ENCODE measurements around the gene CAB39L. TPM values are rescaled to one million over a fixed set of nuclear protein-coding genes. Genes with fewer than 3 reads are reported as not detected.

CAB39L gene
- total and polyA plus RNA-seq, 4 donors: 1.8 to 5.1 (median 2.1) TPM

DNA sequence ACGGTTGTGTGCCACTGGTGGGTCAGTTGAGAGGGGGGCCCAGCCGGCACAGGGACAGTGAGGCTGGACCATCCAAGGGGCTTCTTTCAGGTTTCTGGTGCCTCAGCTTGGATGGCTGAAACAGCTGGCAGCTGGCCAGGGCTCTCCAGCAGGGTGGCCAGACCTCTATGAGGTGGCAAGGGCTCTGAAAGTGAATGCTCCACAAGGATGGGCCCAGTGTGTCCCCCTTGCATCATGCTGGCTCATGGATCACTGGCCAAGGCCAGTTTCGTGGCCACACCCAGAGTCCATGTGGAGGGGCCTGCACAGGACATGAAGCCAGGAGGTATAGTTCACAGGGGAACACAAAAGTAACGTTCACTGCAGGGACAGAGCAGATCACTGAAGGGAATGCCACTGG is 146.5 kb downstream of the CAB39L start:
- TF ChIP-seq, protein P1, sequence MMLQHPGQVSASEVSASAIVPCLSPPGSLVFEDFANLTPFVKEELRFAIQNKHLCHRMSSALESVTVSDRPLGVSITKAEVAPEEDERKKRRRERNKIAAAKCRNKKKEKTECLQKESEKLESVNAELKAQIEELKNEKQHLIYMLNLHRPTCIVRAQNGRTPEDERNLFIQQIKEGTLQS (IDR thresholded peaks at IDR 0.05): no peak
- TF ChIP-seq, protein P2, sequence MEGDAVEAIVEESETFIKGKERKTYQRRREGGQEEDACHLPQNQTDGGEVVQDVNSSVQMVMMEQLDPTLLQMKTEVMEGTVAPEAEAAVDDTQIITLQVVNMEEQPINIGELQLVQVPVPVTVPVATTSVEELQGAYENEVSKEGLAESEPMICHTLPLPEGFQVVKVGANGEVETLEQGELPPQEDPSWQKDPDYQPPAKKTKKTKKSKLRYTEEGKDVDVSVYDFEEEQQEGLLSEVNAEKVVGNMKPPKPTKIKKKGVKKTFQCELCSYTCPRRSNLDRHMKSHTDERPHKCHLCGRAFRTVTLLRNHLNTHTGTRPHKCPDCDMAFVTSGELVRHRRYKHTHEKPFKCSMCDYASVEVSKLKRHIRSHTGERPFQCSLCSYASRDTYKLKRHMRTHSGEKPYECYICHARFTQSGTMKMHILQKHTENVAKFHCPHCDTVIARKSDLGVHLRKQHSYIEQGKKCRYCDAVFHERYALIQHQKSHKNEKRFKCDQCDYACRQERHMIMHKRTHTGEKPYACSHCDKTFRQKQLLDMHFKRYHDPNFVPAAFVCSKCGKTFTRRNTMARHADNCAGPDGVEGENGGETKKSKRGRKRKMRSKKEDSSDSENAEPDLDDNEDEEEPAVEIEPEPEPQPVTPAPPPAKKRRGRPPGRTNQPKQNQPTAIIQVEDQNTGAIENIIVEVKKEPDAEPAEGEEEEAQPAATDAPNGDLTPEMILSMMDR (IDR thresholded peaks at IDR 0.05; ENCODE audit: low read depth, low read length, missing input control): no peak
- TF ChIP-seq FOXA1 (IDR thresholded peaks at IDR 0.05) (no peak), HNF4A (conservative IDR thresholded peaks at IDR 0.05) (no peak)
- no peak overlapping the region for H3K27ac ChIP-seq (ENCODE audit: low read depth in 1 of 2, low read length in 2 of 2)
- DNase-seq (ENCODE audit: low spot score): no peak
- H3K9ac ChIP-seq (ENCODE audit: low read depth in 1 of 2, low read length in 2 of 2): no peak overlapping the region
- no peaks in the 10 kb centered on the region for H3K9me3 ChIP-seq (ENCODE audit: control insufficient read depth in 4 of 4, low read length in 3 of 4)
- WGBS: 82% methylated on average over 4 of the region's 4 CpGs
- H3K27me3 ChIP-seq (ENCODE audit: control insufficient read depth in 4 of 4, insufficient read depth in 4 of 4, low read length in 3 of 4): no peaks in the 10 kb centered on the region
- no peaks in the 10 kb centered on the region for H3K36me3 ChIP-seq (ENCODE audit: control insufficient read depth in 4 of 4, insufficient read depth in 3 of 4, low read depth in 1 of 4, low read length in 3 of 4)
- peaks cover 0 to 15% (median 7%) of the 10 kb centered on the region in 4 donors for H3K4me1 ChIP-seq (ENCODE audit: control insufficient read depth in 4 of 4, insufficient read depth in 4 of 4, low read length in 3 of 4)
- H3K4me3 ChIP-seq (ENCODE audit: low read depth in 1 of 3, low read length in 3 of 3): no peak overlapping the region

DNA sequence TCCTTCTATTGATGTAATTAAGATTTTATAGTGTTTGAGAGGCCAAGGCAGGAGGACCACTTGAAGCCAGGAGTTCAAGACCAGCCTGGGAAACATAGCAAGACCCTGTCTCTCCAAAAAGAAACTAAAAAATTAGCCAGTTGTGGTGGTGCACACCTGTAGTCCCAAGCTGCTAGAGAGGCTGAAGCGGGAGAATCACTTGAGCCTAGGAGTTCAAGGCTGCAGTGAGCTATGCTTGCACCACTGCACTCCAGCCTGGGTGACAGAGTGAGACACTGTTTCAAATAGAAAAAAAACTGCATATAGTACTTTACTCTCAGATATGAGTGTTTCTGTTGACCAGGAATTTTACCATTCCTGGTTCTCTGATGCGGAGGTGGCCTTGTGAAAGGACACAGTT is 147.2 kb downstream of the CAB39L start:
- no peak overlapping the region for H3K4me3 ChIP-seq (ENCODE audit: low read depth in 1 of 3, low read length in 3 of 3)
- H3K9ac ChIP-seq (ENCODE audit: low read depth in 1 of 2, low read length in 2 of 2): no peak overlapping the region
- WGBS: 97% methylated on average over 2 of the region's 2 CpGs
- TF ChIP-seq, protein P3, sequence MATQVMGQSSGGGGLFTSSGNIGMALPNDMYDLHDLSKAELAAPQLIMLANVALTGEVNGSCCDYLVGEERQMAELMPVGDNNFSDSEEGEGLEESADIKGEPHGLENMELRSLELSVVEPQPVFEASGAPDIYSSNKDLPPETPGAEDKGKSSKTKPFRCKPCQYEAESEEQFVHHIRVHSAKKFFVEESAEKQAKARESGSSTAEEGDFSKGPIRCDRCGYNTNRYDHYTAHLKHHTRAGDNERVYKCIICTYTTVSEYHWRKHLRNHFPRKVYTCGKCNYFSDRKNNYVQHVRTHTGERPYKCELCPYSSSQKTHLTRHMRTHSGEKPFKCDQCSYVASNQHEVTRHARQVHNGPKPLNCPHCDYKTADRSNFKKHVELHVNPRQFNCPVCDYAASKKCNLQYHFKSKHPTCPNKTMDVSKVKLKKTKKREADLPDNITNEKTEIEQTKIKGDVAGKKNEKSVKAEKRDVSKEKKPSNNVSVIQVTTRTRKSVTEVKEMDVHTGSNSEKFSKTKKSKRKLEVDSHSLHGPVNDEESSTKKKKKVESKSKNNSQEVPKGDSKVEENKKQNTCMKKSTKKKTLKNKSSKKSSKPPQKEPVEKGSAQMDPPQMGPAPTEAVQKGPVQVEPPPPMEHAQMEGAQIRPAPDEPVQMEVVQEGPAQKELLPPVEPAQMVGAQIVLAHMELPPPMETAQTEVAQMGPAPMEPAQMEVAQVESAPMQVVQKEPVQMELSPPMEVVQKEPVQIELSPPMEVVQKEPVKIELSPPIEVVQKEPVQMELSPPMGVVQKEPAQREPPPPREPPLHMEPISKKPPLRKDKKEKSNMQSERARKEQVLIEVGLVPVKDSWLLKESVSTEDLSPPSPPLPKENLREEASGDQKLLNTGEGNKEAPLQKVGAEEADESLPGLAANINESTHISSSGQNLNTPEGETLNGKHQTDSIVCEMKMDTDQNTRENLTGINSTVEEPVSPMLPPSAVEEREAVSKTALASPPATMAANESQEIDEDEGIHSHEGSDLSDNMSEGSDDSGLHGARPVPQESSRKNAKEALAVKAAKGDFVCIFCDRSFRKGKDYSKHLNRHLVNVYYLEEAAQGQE (IDR thresholded peaks at IDR 0.05): no peak
- no peak for TF ChIP-seq HNF4A (conservative IDR thresholded peaks at IDR 0.05)
- no peak for TF ChIP-seq FOXA2 (IDR thresholded peaks at IDR 0.05)
- TF ChIP-seq YY1 (IDR thresholded peaks at IDR 0.05): no peak
- TF ChIP-seq FOXA1 (IDR thresholded peaks at IDR 0.05): no peak
- no peak for TF ChIP-seq EGR1 (IDR thresholded peaks at IDR 0.05; ENCODE audit: low read depth in 2 of 2)
- TF ChIP-seq, protein P4, sequence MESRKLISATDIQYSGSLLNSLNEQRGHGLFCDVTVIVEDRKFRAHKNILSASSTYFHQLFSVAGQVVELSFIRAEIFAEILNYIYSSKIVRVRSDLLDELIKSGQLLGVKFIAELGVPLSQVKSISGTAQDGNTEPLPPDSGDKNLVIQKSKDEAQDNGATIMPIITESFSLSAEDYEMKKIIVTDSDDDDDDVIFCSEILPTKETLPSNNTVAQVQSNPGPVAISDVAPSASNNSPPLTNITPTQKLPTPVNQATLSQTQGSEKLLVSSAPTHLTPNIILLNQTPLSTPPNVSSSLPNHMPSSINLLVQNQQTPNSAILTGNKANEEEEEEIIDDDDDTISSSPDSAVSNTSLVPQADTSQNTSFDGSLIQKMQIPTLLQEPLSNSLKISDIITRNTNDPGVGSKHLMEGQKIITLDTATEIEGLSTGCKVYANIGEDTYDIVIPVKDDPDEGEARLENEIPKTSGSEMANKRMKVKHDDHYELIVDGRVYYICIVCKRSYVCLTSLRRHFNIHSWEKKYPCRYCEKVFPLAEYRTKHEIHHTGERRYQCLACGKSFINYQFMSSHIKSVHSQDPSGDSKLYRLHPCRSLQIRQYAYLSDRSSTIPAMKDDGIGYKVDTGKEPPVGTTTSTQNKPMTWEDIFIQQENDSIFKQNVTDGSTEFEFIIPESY (IDR thresholded peaks at IDR 0.05): no peak
- TF ChIP-seq TAF1 (conservative IDR thresholded peaks at IDR 0.05): no peak
- TF ChIP-seq RAD21 (IDR thresholded peaks at IDR 0.05): no peak
- no peak for TF ChIP-seq HNF4G (IDR thresholded peaks at IDR 0.05)
- TF ChIP-seq GABPA (IDR thresholded peaks at IDR 0.05 in 1 of 2, conservative IDR thresholded peaks at IDR 0.05 in 1 of 2): no peak
- TF ChIP-seq, protein P2 (IDR thresholded peaks at IDR 0.05; ENCODE audit: low read depth, low read length, missing input control): no peak
- no peak for TF ChIP-seq SP1 (IDR thresholded peaks at IDR 0.05)
- no peak for TF ChIP-seq NR2F2 (IDR thresholded peaks at IDR 0.05)
- TF ChIP-seq JUND (IDR thresholded peaks at IDR 0.05): no peak
- TF ChIP-seq, protein P5, sequence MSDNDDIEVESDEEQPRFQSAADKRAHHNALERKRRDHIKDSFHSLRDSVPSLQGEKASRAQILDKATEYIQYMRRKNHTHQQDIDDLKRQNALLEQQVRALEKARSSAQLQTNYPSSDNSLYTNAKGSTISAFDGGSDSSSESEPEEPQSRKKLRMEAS (IDR thresholded peaks at IDR 0.05): no peak
- TF ChIP-seq, protein P1 (IDR thresholded peaks at IDR 0.05): no peak
- no peak for TF ChIP-seq RXRA (IDR thresholded peaks at IDR 0.05)
- no peak overlapping the region for H3K27ac ChIP-seq (ENCODE audit: low read depth in 1 of 2, low read length in 2 of 2)
- no peaks in the 10 kb centered on the region for H3K27me3 ChIP-seq (ENCODE audit: control insufficient read depth in 4 of 4, insufficient read depth in 4 of 4, low read length in 3 of 4)
- H3K36me3 ChIP-seq (ENCODE audit: control insufficient read depth in 4 of 4, insufficient read depth in 3 of 4, low read depth in 1 of 4, low read length in 3 of 4): no peaks in the 10 kb centered on the region
- peaks cover 0 to 16% (median 7%) of the 10 kb centered on the region in 4 donors for H3K4me1 ChIP-seq (ENCODE audit: control insufficient read depth in 4 of 4, insufficient read depth in 4 of 4, low read length in 3 of 4)
- no peaks in the 10 kb centered on the region for H3K9me3 ChIP-seq (ENCODE audit: control insufficient read depth in 4 of 4, low read length in 3 of 4)
- no peak for DNase-seq (ENCODE audit: low spot score)

Measured in liver (tissue), 9 donors.